Neural progenitor cell (in vitro differentiated cells): ENCODE data around the gene FHIP1A. TPM values are rescaled to one million over a fixed set of nuclear protein-coding genes. Genes with fewer than 3 reads are reported as not detected.

Experiments
- DNase-seq: peaks from one replicate; pipeline ENCODE4 v3.0.0-alpha.2; 2016; ENCODE audit warnings: low spot score
- H2AFZ ChIP-seq: fragments of 200-600 bp; sonication (generic); replicated peaks from 2 replicates; pipeline ENCODE4 v1.6.1; 2016; ENCODE audit warnings: antibody characterized with exemption
- H3F3A ChIP-seq: fragments of 200-600 bp; sonication (generic); 2 replicates; pipeline ENCODE4 v1.6.1; 2016; ENCODE audit warnings: antibody characterized with exemption, low read depth
- H3K27ac ChIP-seq: fragments of 200-600 bp; sonication (generic); 2 replicates; pipeline ENCODE4 v1.5.1; 2016; ENCODE audit warnings: mild to moderate bottlenecking
- H3K27me3 ChIP-seq: fragments of 200-600 bp; sonication (generic); 2 replicates; pipeline ENCODE4 v1.6.1; 2016; ENCODE audit warnings: mild to moderate bottlenecking, moderate library complexity
- H3K36me3 ChIP-seq: fragments of 200-600 bp; sonication (generic); 2 replicates; pipeline ENCODE4 v1.5.1; 2016
- H3K4me1 ChIP-seq: fragments of 200-600 bp; sonication (generic); 2 replicates; pipeline ENCODE4 v1.6.1; 2016; ENCODE audit warnings: mixed run types
- H3K4me2 ChIP-seq: fragments of 200-600 bp; sonication (generic); 2 replicates; pipeline ENCODE4 v1.6.1; 2016
- H3K4me3 ChIP-seq: fragments of 200-600 bp; sonication (generic); 2 replicates; pipeline ENCODE4 v1.5.1; 2016
- H3K79me2 ChIP-seq: fragments of 200-600 bp; sonication (generic); 2 replicates; pipeline ENCODE4 v1.6.1; 2016; ENCODE audit warnings: low read depth
- H3K9ac ChIP-seq: fragments of 200-600 bp; sonication (generic); 2 replicates; pipeline ENCODE4 v1.6.1; 2016
- H3K9me3 ChIP-seq: fragments of 200-600 bp; sonication (generic); 2 replicates; pipeline ENCODE4 v1.5.1; 2016; ENCODE audit warnings: low read depth
- H4K20me1 ChIP-seq: fragments of 200-600 bp; sonication (generic); 2 replicates; pipeline ENCODE4 v1.6.1; 2016; ENCODE audit warnings: low read depth
- H3K27ac Mint-ChIP-seq: 3 replicates; pipeline ENCODE4 v1.8.0; 2021; ENCODE audit warnings: mixed read lengths
- H3K27me3 Mint-ChIP-seq: 2 replicates; pipeline ENCODE4 v1.8.0; 2022; ENCODE audit warnings: low read depth, mild to moderate bottlenecking, inconsistent platforms, moderate library complexity, mixed read lengths; ENCODE audit not compliant: insufficient read depth
- H3K36me3 Mint-ChIP-seq: 3 replicates; pipeline ENCODE4 v1.8.0; 2021; ENCODE audit warnings: mixed read lengths
- H3K4me1 Mint-ChIP-seq: 3 replicates; pipeline ENCODE4 v1.8.0; 2021; ENCODE audit warnings: mixed read lengths
- H3K4me3 Mint-ChIP-seq: 3 replicates; pipeline ENCODE4 v1.8.0; 2021; ENCODE audit warnings: mild to moderate bottlenecking, moderate library complexity, mixed read lengths
- H3K9me3 Mint-ChIP-seq: 3 replicates; pipeline ENCODE4 v1.8.0; 2020; ENCODE audit warnings: mixed read lengths
- CTCF ChIP-seq: fragments of 200-600 bp; sonication (generic); IDR thresholded peaks from 2 replicates; pipeline ENCODE4 v1.5.1; 2017; ENCODE audit warnings: antibody characterized with exemption, mild to moderate bottlenecking
- EZH2 ChIP-seq: fragments of 200-600 bp; sonication (generic); IDR thresholded peaks from 2 replicates; pipeline ENCODE4 v1.6.1; 2017; ENCODE audit warnings: antibody characterized with exemption, mild to moderate bottlenecking, moderate library complexity
- EZH2phosphoT487 ChIP-seq: fragments of 200-600 bp; sonication (generic); IDR thresholded peaks from 2 replicates; pipeline ENCODE4 v1.6.1; 2017; ENCODE audit warnings: antibody characterized with exemption
- total RNA-seq: library from RNA; depleted of rRNA; stranded (reverse); fragments of >200 nt; gene quantifications from 2 replicates; pipeline ENCODE4 v1.2.3, GENCODE V29; 2015; ENCODE audit warnings: low replicate concordance

FHIP1A gene
- total RNA-seq, 1 donor from 2014 or later = 25.7 TPM

GRCh38 chr4:151430740-151431457, 21.9 kb downstream of the FHIP1A start:
- no peaks in the 10 kb centered on the region for H3K27me3 ChIP-seq
- H4K20me1 ChIP-seq = peaks cover 4% of the 10 kb centered on the region
- no peaks in the 10 kb centered on the region for H3K9me3 ChIP-seq
- Mint-ChIP-seq H3K27ac (no peak overlapping the region), H3K27me3 (no peaks in the 10 kb centered on the region), H3K36me3 (no peaks in the 10 kb centered on the region), H3K4me3 (no peak overlapping the region), H3K4me1 (no peaks in the 10 kb centered on the region), H3K9me3 (no peaks in the 10 kb centered on the region)
- peak; percentile 33 for DNase-seq
- H3K4me3 ChIP-seq = no peak overlapping the region
- peaks cover 21% of the 10 kb centered on the region for H3K4me1 ChIP-seq
- H3K4me2 ChIP-seq = peak overlapping the region; percentile 12
- TF ChIP-seq CTCF (no peak), EZH2phosphoT487 (no peak), EZH2 (no peak)
- no peaks in the 10 kb centered on the region for H3K36me3 ChIP-seq
- H3F3A ChIP-seq = peaks cover 10% of the 10 kb centered on the region
- no peak overlapping the region for H3K9ac ChIP-seq
- no peak overlapping the region for H3K27ac ChIP-seq
- no peak overlapping the region for H2AFZ ChIP-seq
- H3K79me2 ChIP-seq = no peaks in the 10 kb centered on the region

- H3K9me3 Mint-ChIP-seq = no peaks in the 10 kb centered on the region
- no peaks in the 10 kb centered on the region for H3K79me2 ChIP-seq
Observed at GRCh38 chr4:151431728-151432127, 22.8 kb downstream of the FHIP1A start.

GRCh38 chr4:151432654-151433053, 23.7 kb downstream of the FHIP1A start:
- no peak overlapping the region for H2AFZ ChIP-seq
- Mint-ChIP-seq H3K4me3 (no peak overlapping the region), H3K27ac (no peak overlapping the region), H3K9me3 (no peaks in the 10 kb centered on the region), H3K4me1 (no peaks in the 10 kb centered on the region), H3K27me3 (no peaks in the 10 kb centered on the region), H3K36me3 (no peaks in the 10 kb centered on the region)
- no peak overlapping the region for H3K4me2 ChIP-seq
- TF ChIP-seq CTCF (no peak), EZH2 (no peak), EZH2phosphoT487 (no peak)
- H3K9me3 ChIP-seq = no peaks in the 10 kb centered on the region
- H3K27me3 ChIP-seq = no peaks in the 10 kb centered on the region
- peaks cover 10% of the 10 kb centered on the region for H3F3A ChIP-seq
- H3K4me1 ChIP-seq = peaks cover 21% of the 10 kb centered on the region
- no peak overlapping the region for H3K27ac ChIP-seq
- H3K36me3 ChIP-seq = no peaks in the 10 kb centered on the region
- DNase-seq = no peak
- peaks cover 4% of the 10 kb centered on the region for H4K20me1 ChIP-seq
- H3K4me3 ChIP-seq = no peak overlapping the region
- H3K9ac ChIP-seq = no peak overlapping the region
- no peaks in the 10 kb centered on the region for H3K79me2 ChIP-seq

More at GRCh38 chr4:151431728-151432127, 22.8 kb downstream of the FHIP1A start:
- H3K9me3 ChIP-seq = no peaks in the 10 kb centered on the region
- no peak overlapping the region for H3K9ac ChIP-seq
- Mint-ChIP-seq H3K4me3 (no peak overlapping the region), H3K27ac (no peak overlapping the region), H3K36me3 (no peaks in the 10 kb centered on the region), H3K27me3 (no peaks in the 10 kb centered on the region), H3K4me1 (no peaks in the 10 kb centered on the region)
- peaks cover 4% of the 10 kb centered on the region for H4K20me1 ChIP-seq
- no peak overlapping the region for H2AFZ ChIP-seq
- peaks cover 10% of the 10 kb centered on the region for H3F3A ChIP-seq
- no peak overlapping the region for H3K4me3 ChIP-seq
- no peak overlapping the region for H3K4me2 ChIP-seq
- no peaks in the 10 kb centered on the region for H3K36me3 ChIP-seq
- no peaks in the 10 kb centered on the region for H3K27me3 ChIP-seq
- TF ChIP-seq EZH2phosphoT487 = no peak
- no peak for TF ChIP-seq EZH2
- no peak for TF ChIP-seq CTCF
- H3K4me1 ChIP-seq = peaks cover 21% of the 10 kb centered on the region
- H3K27ac ChIP-seq = no peak overlapping the region
- DNase-seq = no peak
